T47D (cell line): ENCODE results near the gene WNK2.
"Not testable (repeated sequence)": the region's sequence is repeated elsewhere in the genome, so short reads cannot be mapped to it uniquely, and the experiment has no call there.

Experiments used
- DNase-seq, 2 experiments: peaks; one replicate each; pipeline versions ENCODE4 v3.0.0 to v3.0.0-alpha.2; 2011 to 2012; ENCODE audit warnings: low read depth in 1 of 2, low spot score in 1 of 2
- JUND ChIP-seq: IDR thresholded peaks from 2 replicates; pipeline ENCODE4 v1.6.1; 2012; ENCODE audit warnings: low read depth
- in situ Hi-C: cut with HindIII; loops from 2 replicates; pipeline ENCODE4 v1.10.0; 2016; ENCODE audit warnings: low sequenced_read_pairs, low pct_unique_long_range_greater_than_20kb

The WNK2 gene

DNA sequence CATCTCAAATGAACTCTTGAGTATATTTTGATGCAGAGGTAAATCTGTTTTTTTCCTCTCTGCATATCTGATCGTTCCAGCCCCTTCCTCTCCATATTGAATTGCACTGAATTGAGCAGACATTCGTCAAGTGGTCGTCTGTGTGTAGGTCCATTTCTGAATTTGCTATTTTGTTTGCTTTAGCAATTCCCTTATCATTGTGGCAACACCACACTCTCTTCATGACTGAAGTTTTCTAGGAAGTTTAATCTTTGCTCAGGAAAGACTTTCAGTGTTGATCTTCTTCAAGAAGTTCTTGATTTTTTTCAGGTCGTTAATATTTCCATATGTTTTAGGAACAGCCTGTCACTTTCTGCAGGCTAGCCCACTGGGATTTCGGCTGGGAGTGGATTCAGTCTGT, 132.0 kb downstream of the WNK2 start:
- DNase-seq, result no peak
- TF ChIP-seq JUND, result no peak
- in situ Hi-C loops, result no loop called here

DNA sequence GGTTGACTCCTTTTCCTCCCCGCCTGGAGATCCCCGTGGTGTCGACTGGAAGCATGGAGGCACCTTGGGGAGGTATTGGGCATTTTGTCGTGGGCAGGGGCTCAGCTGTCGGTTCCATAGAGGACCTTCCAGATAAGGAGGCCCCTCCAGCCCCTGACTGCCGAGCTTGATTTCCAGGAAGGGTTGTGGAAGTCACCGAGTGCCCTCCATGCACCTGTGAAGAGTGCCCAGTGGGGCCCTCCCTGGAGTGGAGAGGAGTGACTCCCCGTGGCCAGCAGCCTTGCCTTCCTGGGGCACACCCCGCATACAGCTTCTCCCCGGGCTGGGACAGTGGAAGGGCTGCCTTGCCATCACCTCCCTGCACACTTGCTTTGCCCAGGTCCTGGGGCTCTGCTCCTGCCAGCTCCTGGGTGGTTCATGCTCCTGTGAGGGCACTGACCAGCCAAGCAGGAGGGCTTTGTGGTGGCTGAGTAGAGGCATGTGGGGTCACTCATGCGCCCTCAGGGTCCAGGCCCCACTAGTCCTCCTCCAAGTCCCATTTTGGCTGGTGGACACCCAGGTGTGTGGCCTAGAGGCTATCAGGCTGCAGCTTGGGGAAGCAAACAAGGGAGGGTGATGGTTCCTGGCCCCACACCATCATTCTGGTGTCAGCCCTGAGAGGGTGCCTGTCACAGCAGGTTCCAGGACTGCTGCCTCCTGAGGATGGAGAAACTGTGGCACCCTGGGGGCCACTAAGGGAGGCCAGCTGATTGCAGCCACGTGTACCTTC, 133.0 kb downstream of the WNK2 start:
- DNase-seq, result no peak
- in situ Hi-C loops, result no loop called here
- TF ChIP-seq JUND, result no peak

DNA sequence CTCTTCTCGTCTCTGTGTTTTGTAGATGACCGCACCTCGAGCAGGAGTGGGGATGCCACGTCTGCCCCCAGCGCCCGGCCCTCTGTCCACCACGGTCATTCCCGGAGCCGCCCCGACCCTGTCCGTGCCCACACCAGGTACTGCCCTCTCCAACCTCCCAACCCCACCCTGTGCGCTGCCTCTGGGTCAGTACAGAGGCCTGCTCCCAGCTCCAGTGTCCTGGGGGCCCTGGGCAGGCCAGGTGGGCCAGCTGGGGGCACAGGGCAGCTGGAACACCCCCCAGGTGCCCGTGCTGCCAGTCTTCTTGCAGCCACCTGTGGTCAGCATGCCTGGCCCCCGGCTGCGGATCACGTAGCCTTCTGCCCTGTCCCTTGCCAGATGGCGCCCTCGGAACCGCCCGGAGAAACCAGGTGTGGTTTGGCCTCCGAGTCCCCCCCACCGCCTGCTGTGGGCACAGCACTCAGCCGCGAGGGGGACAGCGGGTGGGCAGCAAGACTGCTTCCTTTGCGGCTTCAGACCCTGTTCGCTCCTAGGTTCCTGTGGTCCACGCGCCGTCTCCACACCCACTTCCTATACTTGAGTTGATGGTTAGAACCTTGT, 133.7 kb downstream of the WNK2 start:
- TF ChIP-seq JUND, result no peak
- DNase-seq, result no peak
- in situ Hi-C loops, result no loop called here

DNA sequence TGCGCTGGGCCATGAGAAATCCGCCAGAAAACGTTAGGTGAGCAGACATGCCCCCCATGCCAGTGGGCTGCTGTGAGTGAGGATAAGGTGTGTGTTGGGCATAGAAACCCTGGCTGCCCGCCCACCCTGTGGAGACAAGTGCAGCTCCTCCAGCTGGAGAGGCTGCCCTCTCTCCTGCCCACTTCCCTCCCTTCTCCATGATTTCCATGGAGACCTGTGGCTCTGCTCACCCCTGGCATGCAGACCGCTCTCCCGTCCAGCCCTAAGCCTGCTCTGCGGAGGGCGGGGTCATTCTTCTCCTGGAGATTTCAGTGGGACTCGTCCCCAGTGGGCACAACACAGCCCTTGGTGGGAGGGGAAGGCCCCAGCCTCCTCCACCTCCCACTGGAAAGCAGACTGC, 134.5 kb downstream of the WNK2 start:
- no peak for DNase-seq
- in situ Hi-C loops, result no loop called here
- no peak for TF ChIP-seq JUND

DNA sequence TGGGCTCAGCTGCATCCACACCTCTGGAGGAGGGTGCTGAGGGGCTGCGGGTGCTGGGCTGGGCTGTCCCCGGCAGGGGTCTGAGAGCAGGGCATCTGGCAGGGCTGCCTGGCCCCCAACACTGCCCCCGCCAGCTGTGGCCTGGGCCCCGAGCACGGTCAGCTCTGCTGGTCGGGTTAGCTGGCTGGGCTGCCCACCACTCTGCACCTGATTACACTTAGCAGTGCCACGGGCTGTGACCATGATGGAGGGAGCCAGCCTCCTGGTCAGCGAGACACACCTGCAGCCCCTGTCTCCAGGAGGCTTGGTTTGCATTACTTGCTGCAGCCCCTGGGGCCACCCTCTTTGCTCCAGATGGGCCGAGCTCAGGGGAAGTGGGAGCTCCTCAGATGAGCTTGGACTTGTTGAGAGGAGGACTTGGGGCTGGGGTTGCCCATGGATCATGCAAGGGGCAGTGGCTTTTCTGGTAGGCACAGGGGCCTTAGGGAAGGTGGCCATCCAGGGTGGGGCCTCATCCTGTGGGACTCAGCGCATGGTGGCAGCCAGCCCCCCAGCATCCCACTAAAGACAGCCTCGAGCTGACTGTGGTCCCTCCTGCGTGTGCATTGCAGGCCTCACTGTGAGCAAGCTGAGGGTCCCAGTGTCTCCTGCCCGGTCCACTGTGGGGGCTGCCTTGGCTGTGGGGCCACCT, 135.5 kb downstream of the WNK2 start:
- DNase-seq, result no peak
- TF ChIP-seq JUND, result no peak
- in situ Hi-C loops, result no loop called here

DNA sequence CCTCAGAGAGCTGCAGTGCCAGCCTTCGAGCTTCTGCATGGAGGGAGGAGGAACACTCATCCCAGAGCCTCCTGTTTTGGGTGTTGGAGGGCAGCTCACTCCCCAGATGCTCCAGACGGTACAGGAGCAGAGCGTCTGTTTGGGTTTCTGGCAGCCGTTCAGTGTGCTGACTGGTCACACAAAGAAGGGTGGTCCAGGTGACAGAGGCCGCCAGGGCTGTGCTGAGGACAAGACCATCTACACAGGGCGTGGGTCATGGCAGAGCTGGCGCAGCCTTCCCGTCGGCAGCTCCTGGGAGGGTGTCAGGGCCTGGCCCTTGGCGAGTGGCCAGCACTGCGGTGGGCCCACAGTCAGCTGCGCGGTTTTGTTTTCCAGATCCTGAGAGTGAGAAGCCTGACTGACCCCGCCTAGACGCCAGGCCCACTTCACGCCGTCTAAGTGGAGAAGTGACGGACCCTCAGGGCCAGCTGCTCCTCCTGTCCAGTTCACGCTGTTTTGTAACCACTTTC, 136.1 kb downstream of the WNK2 start:
- DNase-seq, result no peak
- TF ChIP-seq JUND, result no peak
- in situ Hi-C loops, result no loop called here

DNA sequence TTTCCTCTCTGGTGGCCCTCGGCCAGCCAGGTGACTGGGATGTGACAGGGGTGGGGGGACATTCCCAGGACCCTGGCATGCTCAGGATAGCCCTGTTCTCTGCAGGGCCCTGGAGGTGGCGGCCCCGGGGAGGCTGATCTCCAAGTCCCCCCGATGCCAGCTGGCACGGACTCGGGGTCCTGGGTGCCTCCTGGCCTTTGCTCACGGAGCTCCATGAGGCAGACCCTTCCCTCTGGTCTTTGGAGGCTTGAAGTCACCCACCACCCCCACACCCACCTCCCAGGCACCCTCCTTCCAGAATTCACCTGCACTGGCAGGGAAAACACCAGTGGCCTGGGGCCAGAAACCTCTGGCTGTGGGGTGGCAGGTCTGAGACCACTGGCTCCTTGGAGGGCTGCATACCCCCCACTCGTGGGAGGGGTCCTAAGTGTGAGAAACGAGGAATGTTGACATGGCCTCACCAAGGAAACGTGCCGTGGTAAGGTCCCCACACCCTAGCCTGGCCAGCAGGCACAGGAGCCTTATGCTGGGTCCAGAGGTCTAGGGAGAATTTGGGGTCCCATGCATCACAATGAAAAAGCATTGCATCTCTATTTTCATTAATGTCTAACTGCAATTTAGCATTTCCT, 136.8 kb downstream of the WNK2 start:
- in situ Hi-C loops, result no loop called here
- no peak for TF ChIP-seq JUND
- no peak for DNase-seq

DNA sequence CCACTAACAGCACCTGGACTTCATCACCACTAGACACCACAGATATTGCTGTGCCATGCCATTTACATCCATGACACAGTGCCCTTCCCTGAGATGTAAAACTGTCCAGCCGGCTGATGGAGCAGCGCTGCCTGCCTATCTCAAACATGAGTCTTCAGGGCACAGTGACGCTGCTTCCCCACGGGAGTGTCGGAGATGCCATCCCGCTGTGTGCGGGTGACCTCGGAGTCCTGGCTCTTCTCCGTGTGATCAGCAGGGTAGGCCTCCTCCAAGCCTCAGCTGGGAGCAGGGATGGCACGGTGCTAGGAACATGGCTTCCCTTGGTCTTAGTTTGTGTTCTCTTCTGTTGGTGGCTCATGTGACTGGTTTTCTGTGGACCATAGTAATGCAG, 137.3 kb downstream of the WNK2 start:
- no peak for DNase-seq
- in situ Hi-C loops, result no loop called here

DNA sequence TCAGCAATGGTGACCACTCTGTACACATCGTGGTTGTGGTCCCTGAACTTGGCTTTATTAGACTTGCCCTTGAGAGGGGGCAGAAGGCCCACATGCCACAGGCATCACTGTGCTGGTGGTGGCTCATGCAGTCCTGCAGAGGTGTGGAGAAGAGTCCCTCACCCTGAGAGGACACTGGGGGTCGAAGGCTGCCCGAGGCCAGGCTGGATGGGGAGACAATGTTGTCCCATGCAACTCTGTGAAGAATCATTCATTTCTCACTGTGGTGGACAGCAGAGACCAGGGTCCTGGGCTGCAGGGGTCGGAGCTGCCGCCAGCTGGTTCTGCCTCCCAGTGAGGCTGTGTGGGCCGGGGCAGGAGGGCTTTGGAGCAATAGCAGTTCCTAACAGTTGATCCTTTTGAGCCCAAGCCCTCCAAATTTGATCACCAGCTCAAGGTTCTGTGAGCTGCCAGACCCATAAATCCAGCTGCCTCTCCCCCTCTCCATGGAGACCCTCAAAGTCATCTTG, 139.6 kb downstream of the WNK2 start:
- DNase-seq, in situ Hi-C loops: not testable (repeated sequence)

More for the DNA sequence above, 137.3 kb downstream of the WNK2 start:
- TF ChIP-seq JUND, result no peak

DNA sequence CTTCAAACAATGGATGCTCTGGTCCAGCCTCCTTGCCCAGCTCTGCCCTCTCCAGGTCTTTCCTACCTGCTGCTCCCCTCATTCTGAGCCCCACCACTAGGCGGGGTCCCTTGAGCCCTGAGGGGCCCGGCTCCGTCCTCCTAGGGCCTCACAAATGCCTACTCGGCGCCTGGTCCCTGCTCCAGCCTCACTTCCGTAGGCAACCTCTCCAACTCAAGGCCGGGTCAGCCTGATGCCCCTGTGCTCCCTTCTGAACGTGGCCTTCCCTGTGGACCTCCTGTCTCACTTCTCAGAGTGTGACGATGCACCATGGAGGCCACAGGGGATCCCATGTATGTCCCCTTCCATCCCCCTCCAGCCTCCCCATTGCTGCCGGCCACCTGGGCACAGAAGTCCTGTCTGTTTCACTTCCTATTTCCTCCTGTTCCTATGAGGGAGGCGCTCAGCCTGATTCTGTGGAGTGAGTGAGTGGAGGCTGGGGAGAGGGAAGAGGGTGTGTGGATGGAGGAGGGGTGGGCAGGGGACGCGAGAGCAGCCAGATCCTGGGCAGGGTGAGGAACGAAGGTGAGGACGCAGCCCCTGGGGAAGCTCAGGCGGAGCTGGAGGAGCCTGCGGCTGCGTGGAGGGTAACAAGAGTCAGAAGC, 140.4 kb downstream of the WNK2 start:
- in situ Hi-C loops, result no loop called here
- no peak for DNase-seq
- TF ChIP-seq JUND, result no peak

DNA sequence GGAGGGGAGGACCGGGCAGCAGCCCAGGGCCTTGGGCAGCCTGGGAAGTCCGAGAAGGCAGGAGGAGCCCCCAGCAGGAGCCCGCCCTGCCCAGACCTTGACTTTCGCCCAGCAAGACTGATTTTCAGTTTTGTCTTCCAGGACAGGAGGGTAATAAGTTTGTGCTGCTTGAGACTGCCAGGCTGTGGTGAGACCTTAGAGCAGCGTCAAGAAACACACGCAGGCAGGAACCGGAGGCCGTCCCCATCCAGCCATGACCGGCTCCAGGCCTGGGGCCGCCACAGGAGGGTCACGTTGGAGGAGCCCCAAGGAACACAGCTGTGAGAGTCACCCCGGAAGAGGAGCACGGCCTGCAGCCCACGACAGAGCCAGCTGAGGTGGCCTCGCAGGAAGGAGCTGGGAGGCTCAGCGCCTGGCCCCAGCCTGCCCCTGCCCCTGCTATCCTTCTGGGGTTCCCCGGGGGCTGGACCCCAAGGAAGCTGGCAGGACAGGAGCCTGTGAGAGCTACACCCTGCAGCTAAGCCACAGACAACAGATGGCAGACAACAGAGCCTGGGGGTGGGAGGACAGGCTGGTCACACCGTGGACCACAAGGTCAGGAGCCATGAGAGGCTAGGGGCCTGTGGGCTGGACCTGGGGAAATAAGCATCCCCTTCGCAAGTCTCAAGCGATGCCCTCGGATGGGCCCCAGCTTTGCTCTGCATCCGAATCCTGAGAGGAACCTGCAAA, 141.5 kb downstream of the WNK2 start:
- DNase-seq, result no peak
- in situ Hi-C loops, result no loop called here
- TF ChIP-seq JUND, result no peak

DNA sequence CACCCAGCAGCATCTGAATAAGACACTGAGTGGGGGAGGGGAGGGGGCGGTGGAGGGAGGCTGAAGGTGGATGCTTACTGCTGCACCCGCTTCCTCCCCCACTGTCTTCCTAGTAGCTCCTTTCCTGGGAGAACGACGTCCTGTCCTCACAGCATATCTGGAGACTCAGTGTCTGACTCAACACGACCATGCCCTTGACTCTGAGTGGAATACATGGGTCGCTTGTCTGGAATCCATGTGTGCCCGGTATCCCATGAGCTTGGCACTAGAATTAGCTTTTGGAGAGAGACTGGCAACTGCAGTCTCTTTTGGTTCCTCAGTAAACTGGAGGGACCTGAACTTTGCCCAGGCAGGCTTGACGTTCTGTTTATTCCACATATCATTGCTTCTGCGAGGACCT, 142.1 kb downstream of the WNK2 start:
- TF ChIP-seq JUND, result no peak
- no peak for DNase-seq
- in situ Hi-C loops, result no loop called here
